Astrocyte (in vitro differentiated cells and primary cell): Measurements from ENCODE around the gene CDC34.

Source experiments
- CTCF ChIP-seq: IDR thresholded peaks from 2 replicates; pipeline ENCODE4 v1.5.1; 2011; ENCODE audit warnings: low read depth, mild to moderate bottlenecking, inconsistent platforms, low read length, moderate library complexity; ENCODE audit not compliant: insufficient read depth
- EZH2 ChIP-seq: IDR thresholded peaks from 2 replicates; pipeline ENCODE4 v1.6.1; 2012; ENCODE audit warnings: mild to moderate bottlenecking, low read length, inconsistent platforms; ENCODE audit not compliant: insufficient read depth

- TF ChIP-seq CTCF (no peak), EZH2 (no peak)
These were observed 38.0 kb upstream of the CDC34 start for GRCh38 chr19:493391-494170.
